Prostate gland (tissue), 2 donors: Measurements from ENCODE around the gene PCK1.

ENCODE experiments used
- POLR2A ChIP-seq: fragments of 450-650 bp; IDR thresholded peaks from one replicate; pipeline ENCODE4 v1.6.1; 2016; ENCODE audit warnings: antibody characterized with exemption, mild to moderate bottlenecking
- POLR2AphosphoS5 ChIP-seq: sonication (generic); formaldehyde crosslinking; IDR thresholded peaks from one replicate; pipeline ENCODE4 v1.6.1; 2017; ENCODE audit warnings: antibody characterized with exemption
- TF ChIP-seq, protein P1 (sequence below), 4 experiments: fragments of 200-600 bp in 2 of 4; fragments of 450-650 bp in 2 of 4; sonication (generic) in 2 of 4; IDR thresholded peaks; 1 replicate in 3 of 4; 2 replicates in 1 of 4; pipeline ENCODE4 v1.5.1; 2016 to 2019; ENCODE audit warnings: antibody characterized with exemption in 4 of 4, mild to moderate bottlenecking in 2 of 4, moderate library complexity in 2 of 4

DNA sequence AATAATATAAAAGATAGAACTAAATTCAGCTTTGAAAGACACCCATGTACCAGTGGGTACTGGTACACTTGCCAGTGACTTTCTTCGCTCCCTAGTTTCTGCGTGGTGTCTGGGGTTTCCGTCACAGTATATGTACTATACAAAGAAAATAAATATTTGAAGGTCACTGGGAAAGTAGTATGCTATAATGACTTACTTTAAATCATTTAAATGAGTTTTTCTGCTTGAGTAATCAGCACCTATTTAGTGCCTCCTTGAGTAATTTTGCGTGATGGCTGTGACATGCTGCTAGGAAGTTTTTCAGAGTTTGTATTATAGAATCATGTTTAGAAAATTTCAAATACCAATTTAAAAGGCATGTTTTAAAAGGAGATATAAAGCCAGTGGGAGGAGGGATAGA, 32.8 kb upstream of the PCK1 start:
- TF ChIP-seq, protein P1, sequence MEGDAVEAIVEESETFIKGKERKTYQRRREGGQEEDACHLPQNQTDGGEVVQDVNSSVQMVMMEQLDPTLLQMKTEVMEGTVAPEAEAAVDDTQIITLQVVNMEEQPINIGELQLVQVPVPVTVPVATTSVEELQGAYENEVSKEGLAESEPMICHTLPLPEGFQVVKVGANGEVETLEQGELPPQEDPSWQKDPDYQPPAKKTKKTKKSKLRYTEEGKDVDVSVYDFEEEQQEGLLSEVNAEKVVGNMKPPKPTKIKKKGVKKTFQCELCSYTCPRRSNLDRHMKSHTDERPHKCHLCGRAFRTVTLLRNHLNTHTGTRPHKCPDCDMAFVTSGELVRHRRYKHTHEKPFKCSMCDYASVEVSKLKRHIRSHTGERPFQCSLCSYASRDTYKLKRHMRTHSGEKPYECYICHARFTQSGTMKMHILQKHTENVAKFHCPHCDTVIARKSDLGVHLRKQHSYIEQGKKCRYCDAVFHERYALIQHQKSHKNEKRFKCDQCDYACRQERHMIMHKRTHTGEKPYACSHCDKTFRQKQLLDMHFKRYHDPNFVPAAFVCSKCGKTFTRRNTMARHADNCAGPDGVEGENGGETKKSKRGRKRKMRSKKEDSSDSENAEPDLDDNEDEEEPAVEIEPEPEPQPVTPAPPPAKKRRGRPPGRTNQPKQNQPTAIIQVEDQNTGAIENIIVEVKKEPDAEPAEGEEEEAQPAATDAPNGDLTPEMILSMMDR (IDR thresholded peaks at IDR 0.05) = no peak
- no peak for TF ChIP-seq POLR2AphosphoS5
- no peak for TF ChIP-seq POLR2A
